Neural progenitor cell (in vitro differentiated cells): ENCODE results near the gene TACO1. TPM values are rescaled to one million over a fixed set of nuclear protein-coding genes. Genes with fewer than 3 reads are reported as not detected.

Source experiments
- DNase-seq: peaks from one replicate; pipeline ENCODE4 v3.0.0-alpha.2; 2016; ENCODE audit warnings: low spot score
- H2AFZ ChIP-seq: fragments of 200-600 bp; sonication (generic); replicated peaks from 2 replicates; pipeline ENCODE4 v1.6.1; 2016; ENCODE audit warnings: antibody characterized with exemption
- H3F3A ChIP-seq: fragments of 200-600 bp; sonication (generic); 2 replicates; pipeline ENCODE4 v1.6.1; 2016; ENCODE audit warnings: antibody characterized with exemption, low read depth
- H3K27ac ChIP-seq: fragments of 200-600 bp; sonication (generic); 2 replicates; pipeline ENCODE4 v1.5.1; 2016; ENCODE audit warnings: mild to moderate bottlenecking
- H3K27me3 ChIP-seq: fragments of 200-600 bp; sonication (generic); 2 replicates; pipeline ENCODE4 v1.6.1; 2016; ENCODE audit warnings: mild to moderate bottlenecking, moderate library complexity
- H3K36me3 ChIP-seq: fragments of 200-600 bp; sonication (generic); 2 replicates; pipeline ENCODE4 v1.5.1; 2016
- H3K4me1 ChIP-seq: fragments of 200-600 bp; sonication (generic); 2 replicates; pipeline ENCODE4 v1.6.1; 2016; ENCODE audit warnings: mixed run types
- H3K4me2 ChIP-seq: fragments of 200-600 bp; sonication (generic); 2 replicates; pipeline ENCODE4 v1.6.1; 2016
- H3K4me3 ChIP-seq: fragments of 200-600 bp; sonication (generic); 2 replicates; pipeline ENCODE4 v1.5.1; 2016
- H3K79me2 ChIP-seq: fragments of 200-600 bp; sonication (generic); 2 replicates; pipeline ENCODE4 v1.6.1; 2016; ENCODE audit warnings: low read depth
- H3K9ac ChIP-seq: fragments of 200-600 bp; sonication (generic); 2 replicates; pipeline ENCODE4 v1.6.1; 2016
- H3K9me3 ChIP-seq: fragments of 200-600 bp; sonication (generic); 2 replicates; pipeline ENCODE4 v1.5.1; 2016; ENCODE audit warnings: low read depth
- H4K20me1 ChIP-seq: fragments of 200-600 bp; sonication (generic); 2 replicates; pipeline ENCODE4 v1.6.1; 2016; ENCODE audit warnings: low read depth
- H3K27ac Mint-ChIP-seq: 3 replicates; pipeline ENCODE4 v1.8.0; 2021; ENCODE audit warnings: mixed read lengths
- H3K27me3 Mint-ChIP-seq: 2 replicates; pipeline ENCODE4 v1.8.0; 2022; ENCODE audit warnings: low read depth, mild to moderate bottlenecking, inconsistent platforms, moderate library complexity, mixed read lengths; ENCODE audit not compliant: insufficient read depth
- H3K36me3 Mint-ChIP-seq: 3 replicates; pipeline ENCODE4 v1.8.0; 2021; ENCODE audit warnings: mixed read lengths
- H3K4me1 Mint-ChIP-seq: 3 replicates; pipeline ENCODE4 v1.8.0; 2021; ENCODE audit warnings: mixed read lengths
- H3K4me3 Mint-ChIP-seq: 3 replicates; pipeline ENCODE4 v1.8.0; 2021; ENCODE audit warnings: mild to moderate bottlenecking, moderate library complexity, mixed read lengths
- H3K9me3 Mint-ChIP-seq: 3 replicates; pipeline ENCODE4 v1.8.0; 2020; ENCODE audit warnings: mixed read lengths
- EZH2 ChIP-seq: fragments of 200-600 bp; sonication (generic); IDR thresholded peaks from 2 replicates; pipeline ENCODE4 v1.6.1; 2017; ENCODE audit warnings: antibody characterized with exemption, mild to moderate bottlenecking, moderate library complexity
- EZH2phosphoT487 ChIP-seq: fragments of 200-600 bp; sonication (generic); IDR thresholded peaks from 2 replicates; pipeline ENCODE4 v1.6.1; 2017; ENCODE audit warnings: antibody characterized with exemption
- total RNA-seq: library from RNA; depleted of rRNA; stranded (reverse); fragments of >200 nt; gene quantifications from 2 replicates; pipeline ENCODE4 v1.2.3, GENCODE V29; 2015; ENCODE audit warnings: low replicate concordance
- TF ChIP-seq, protein P1 (sequence below): fragments of 200-600 bp; sonication (generic); IDR thresholded peaks from 2 replicates; pipeline ENCODE4 v1.5.1; 2017; ENCODE audit warnings: antibody characterized with exemption, mild to moderate bottlenecking

Gene TACO1
- total RNA-seq, 1 donor from 2014 or later, result 18.3 TPM

DNA sequence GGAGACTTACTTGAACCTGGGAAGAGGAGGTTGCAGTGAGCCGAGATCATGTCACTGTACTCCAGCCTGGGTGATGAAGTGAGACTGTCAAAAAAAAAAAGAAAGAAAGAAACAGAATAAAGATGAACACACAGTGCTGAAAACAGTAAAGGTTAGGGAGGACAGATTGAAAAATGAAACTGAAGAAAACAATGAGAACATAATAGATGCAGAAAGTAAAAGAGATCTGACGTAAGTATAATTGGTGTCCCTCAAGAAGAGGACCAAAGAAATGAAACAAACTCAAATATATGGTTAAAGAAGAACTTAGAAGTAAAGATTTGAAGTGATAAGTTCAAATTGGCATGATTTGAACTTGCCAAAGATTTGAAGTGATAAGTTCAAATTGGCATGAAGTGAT is 43.3 kb upstream of the TACO1 start:
- no peak overlapping the region for H3K4me3 Mint-ChIP-seq
- no peak for DNase-seq
- no peaks in the 10 kb centered on the region for H3F3A ChIP-seq
- H2AFZ ChIP-seq, result no peak overlapping the region
- no peak overlapping the region for H3K4me2 ChIP-seq
- H3K4me1 ChIP-seq, result peaks cover 4% of the 10 kb centered on the region
- no peak overlapping the region for H3K27ac Mint-ChIP-seq
- H4K20me1 ChIP-seq, result peaks cover 90% of the 10 kb centered on the region
- H3K27ac ChIP-seq, result no peak overlapping the region
- H3K36me3 Mint-ChIP-seq, result peaks cover 13% of the 10 kb centered on the region
- H3K79me2 ChIP-seq, result peaks cover 98% of the 10 kb centered on the region
- H3K27me3 ChIP-seq, result no peaks in the 10 kb centered on the region
- H3K9me3 Mint-ChIP-seq, result no peaks in the 10 kb centered on the region
- TF ChIP-seq EZH2 (no peak), EZH2phosphoT487 (no peak)
- TF ChIP-seq, protein P1, sequence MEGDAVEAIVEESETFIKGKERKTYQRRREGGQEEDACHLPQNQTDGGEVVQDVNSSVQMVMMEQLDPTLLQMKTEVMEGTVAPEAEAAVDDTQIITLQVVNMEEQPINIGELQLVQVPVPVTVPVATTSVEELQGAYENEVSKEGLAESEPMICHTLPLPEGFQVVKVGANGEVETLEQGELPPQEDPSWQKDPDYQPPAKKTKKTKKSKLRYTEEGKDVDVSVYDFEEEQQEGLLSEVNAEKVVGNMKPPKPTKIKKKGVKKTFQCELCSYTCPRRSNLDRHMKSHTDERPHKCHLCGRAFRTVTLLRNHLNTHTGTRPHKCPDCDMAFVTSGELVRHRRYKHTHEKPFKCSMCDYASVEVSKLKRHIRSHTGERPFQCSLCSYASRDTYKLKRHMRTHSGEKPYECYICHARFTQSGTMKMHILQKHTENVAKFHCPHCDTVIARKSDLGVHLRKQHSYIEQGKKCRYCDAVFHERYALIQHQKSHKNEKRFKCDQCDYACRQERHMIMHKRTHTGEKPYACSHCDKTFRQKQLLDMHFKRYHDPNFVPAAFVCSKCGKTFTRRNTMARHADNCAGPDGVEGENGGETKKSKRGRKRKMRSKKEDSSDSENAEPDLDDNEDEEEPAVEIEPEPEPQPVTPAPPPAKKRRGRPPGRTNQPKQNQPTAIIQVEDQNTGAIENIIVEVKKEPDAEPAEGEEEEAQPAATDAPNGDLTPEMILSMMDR, result no peak
- H3K27me3 Mint-ChIP-seq, result no peaks in the 10 kb centered on the region
- no peaks in the 10 kb centered on the region for H3K9me3 ChIP-seq
- peaks cover 9% of the 10 kb centered on the region for H3K4me1 Mint-ChIP-seq
- H3K36me3 ChIP-seq, result no peaks in the 10 kb centered on the region
- H3K9ac ChIP-seq, result no peak overlapping the region
- H3K4me3 ChIP-seq, result no peak overlapping the region

- no peak for DNase-seq
- Histone ChIP-seq H3K4me1 (no peaks in the 10 kb centered on the region), H2AFZ (no peak overlapping the region), H3K4me3 (no peak overlapping the region), H4K20me1 (peaks cover 89% of the 10 kb centered on the region), H3K9ac (no peak overlapping the region), H3K36me3 (no peaks in the 10 kb centered on the region), H3K27ac (no peak overlapping the region), H3K27me3 (no peaks in the 10 kb centered on the region), H3K79me2 (peaks cover 96% of the 10 kb centered on the region), H3K9me3 (no peaks in the 10 kb centered on the region), H3K4me2 (no peak overlapping the region), H3F3A (no peaks in the 10 kb centered on the region)
- peaks cover 13% of the 10 kb centered on the region for H3K36me3 Mint-ChIP-seq
- H3K27me3 Mint-ChIP-seq, result no peaks in the 10 kb centered on the region
- H3K4me3 Mint-ChIP-seq, result no peak overlapping the region
- no peak overlapping the region for H3K27ac Mint-ChIP-seq
- H3K9me3 Mint-ChIP-seq, result no peaks in the 10 kb centered on the region
- TF ChIP-seq, protein P1, result no peak
- TF ChIP-seq EZH2phosphoT487 (no peak), EZH2 (no peak)
- peaks cover under 1% of the 10 kb centered on the region for H3K4me1 Mint-ChIP-seq
Observed at GRCh38 chr17:63558441-63558840, 42.3 kb upstream of the TACO1 start.

- Histone ChIP-seq H3K79me2 (peaks cover 96% of the 10 kb centered on the region), H4K20me1 (peaks cover 81% of the 10 kb centered on the region), H3K36me3 (no peaks in the 10 kb centered on the region), H3K9me3 (no peaks in the 10 kb centered on the region), H2AFZ (no peak overlapping the region), H3K9ac (no peak overlapping the region), H3K27ac (no peak overlapping the region), H3K4me3 (no peak overlapping the region), H3F3A (no peaks in the 10 kb centered on the region), H3K4me1 (no peaks in the 10 kb centered on the region), H3K4me2 (no peak overlapping the region), H3K27me3 (no peaks in the 10 kb centered on the region)
- H3K9me3 Mint-ChIP-seq, result no peaks in the 10 kb centered on the region
- no peaks in the 10 kb centered on the region for H3K27me3 Mint-ChIP-seq
- H3K27ac Mint-ChIP-seq, result no peak overlapping the region
- H3K4me3 Mint-ChIP-seq, result no peak overlapping the region
- peaks cover 7% of the 10 kb centered on the region for H3K36me3 Mint-ChIP-seq
- TF ChIP-seq EZH2phosphoT487 (no peak), EZH2 (no peak)
- TF ChIP-seq, protein P1, result no peak
- DNase-seq, result no peak
- H3K4me1 Mint-ChIP-seq, result no peaks in the 10 kb centered on the region
Observed at GRCh38 chr17:63561819-63562218, 38.9 kb upstream of the TACO1 start.

DNA sequence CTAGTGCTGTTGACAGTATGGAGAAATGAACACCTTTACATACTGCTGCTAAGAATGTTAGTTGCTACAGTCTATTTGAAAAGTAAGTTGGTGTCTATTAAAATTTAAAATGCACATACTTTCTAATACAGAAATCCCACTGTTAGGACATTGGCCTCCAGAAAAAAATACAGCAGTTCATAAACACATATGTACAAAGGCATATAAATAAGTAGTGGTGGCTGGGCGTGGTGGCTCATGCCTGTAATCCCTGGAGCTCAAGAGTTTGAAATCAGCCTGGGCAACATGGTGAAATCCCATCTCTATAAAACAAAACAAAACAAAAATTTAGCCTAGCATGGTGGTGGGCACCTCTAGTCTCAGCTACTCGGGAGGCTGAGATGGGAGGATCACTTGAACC is 37.4 kb upstream of the TACO1 start:
- H3K27ac ChIP-seq, result no peak overlapping the region
- Mint-ChIP-seq H3K4me3 (no peak overlapping the region), H3K36me3 (peaks cover 1% of the 10 kb centered on the region), H3K4me1 (no peaks in the 10 kb centered on the region), H3K27ac (no peak overlapping the region), H3K9me3 (no peaks in the 10 kb centered on the region), H3K27me3 (no peaks in the 10 kb centered on the region)
- no peak overlapping the region for H3K4me3 ChIP-seq
- no peaks in the 10 kb centered on the region for H3K9me3 ChIP-seq
- TF ChIP-seq EZH2 (no peak), EZH2phosphoT487 (no peak)
- TF ChIP-seq, protein P1, result no peak
- H3K4me1 ChIP-seq, result no peaks in the 10 kb centered on the region
- no peak overlapping the region for H3K4me2 ChIP-seq
- no peak for DNase-seq
- H3K9ac ChIP-seq, result no peak overlapping the region
- H3K36me3 ChIP-seq, result no peaks in the 10 kb centered on the region
- H4K20me1 ChIP-seq, result peaks cover 75% of the 10 kb centered on the region
- no peaks in the 10 kb centered on the region for H3F3A ChIP-seq
- H3K79me2 ChIP-seq, result peaks cover 96% of the 10 kb centered on the region
- H2AFZ ChIP-seq, result no peak overlapping the region
- H3K27me3 ChIP-seq, result no peaks in the 10 kb centered on the region
